OCI-LY7 (cell line): ENCODE results near the gene FIP1L1.

ENCODE experiments used
- CTCF ChIP-seq: fragments of 200-600 bp; sonication (generic); conservative IDR thresholded peaks from 2 replicates; pipeline ENCODE4 v1.5.1; 2014; ENCODE audit warnings: mild to moderate bottlenecking, antibody characterized with exemption, low read length, moderate library complexity, mixed read lengths
- EZH2phosphoT487 ChIP-seq: fragments of 200-600 bp; sonication (generic); IDR thresholded peaks from 2 replicates; pipeline ENCODE4 v1.6.1; 2018; ENCODE audit warnings: low read depth, borderline replicate concordance, mild to moderate bottlenecking, mixed run types, antibody characterized with exemption, low read length, moderate library complexity, mixed read lengths

GRCh38 chr4:53501561-53501960 lies 124.1 kb downstream of the FIP1L1 start:
- no peak for TF ChIP-seq CTCF
- TF ChIP-seq EZH2phosphoT487, result no peak
